ENCODE results near the gene GTPBP3. TPM values are rescaled to one million over a fixed set of nuclear protein-coding genes. Genes with fewer than 3 reads are reported as not detected.

Gene GTPBP3
- total and polyA plus RNA-seq, 8 donors = 11.2 to 93.9 (median 20.3) TPM

GRCh38 chr19:17326595-17326966, 10.8 kb upstream of the GTPBP3 start:
- TF ChIP-seq EP300 (IDR thresholded peaks at IDR 0.05) (no peak), CTCF (IDR thresholded peaks at IDR 0.05) (no peak)
- no peaks in the 10 kb centered on the region for H3K9me3 ChIP-seq
- H3K4me1 ChIP-seq = peaks cover 15 to 37% (median 33%) of the 10 kb centered on the region in 4 donors
- H3K27ac ChIP-seq = no peak overlapping the region
- H3K4me3 ChIP-seq = no peak overlapping the region
- H3K27me3 ChIP-seq = peaks cover 0 to 35% (median 11%) of the 10 kb centered on the region in 3 donors
- DNase-seq = no peak
- 71 to 85% (median 83%) methylated on average over 11 of the region's 11 CpGs for WGBS, 5 donors
- H3K36me3 ChIP-seq = peaks cover 9 to 33% (median 29%) of the 10 kb centered on the region in 4 donors
- intact Hi-C loops (cut with DNase I; ENCODE audit: low total_unique reads) = no loop called here

GRCh38 chr19:17327068-17327653, 10.2 kb upstream of the GTPBP3 start:
- Histone ChIP-seq H3K4me1 (peaks cover 15 to 37% (median 33%) of the 10 kb centered on the region in 4 donors), H3K9me3 (no peaks in the 10 kb centered on the region), H3K27me3 (peaks cover 0 to 36% (median 11%) of the 10 kb centered on the region in 3 donors), H3K27ac (no peak overlapping the region), H3K4me3 (no peak overlapping the region), H3K36me3 (peaks cover 3 to 28% (median 23%) of the 10 kb centered on the region in 4 donors)
- no peak for TF ChIP-seq POLR2A (IDR thresholded peaks at IDR 0.05)
- TF ChIP-seq POLR2AphosphoS5 (IDR thresholded peaks at IDR 0.05) = no peak
- no peak for TF ChIP-seq EP300 (IDR thresholded peaks at IDR 0.05)
- no peak for TF ChIP-seq CTCF (IDR thresholded peaks at IDR 0.05)
- WGBS, 5 donors = 86 to 95% (median 92%) methylated on average over 17 to 27 of the region's 27 CpGs
- intact Hi-C loops (cut with DNase I; ENCODE audit: low total_unique reads) = no loop called here
- no peak for DNase-seq

- peak; percentile 65 to 87 for DNase-seq
- Histone ChIP-seq H3K4me3 (peak overlapping the region; percentile 43 to 50 (median 49)), H3K27ac (peak overlapping the region; percentile 20 to 62 (median 36)), H3K27me3 (peaks cover 0 to 36% (median 11%) of the 10 kb centered on the region in 3 donors), H3K36me3 (peaks cover 0 to 21% (median 18%) of the 10 kb centered on the region in 4 donors), H3K4me1 (peaks cover 15 to 40% (median 31%) of the 10 kb centered on the region in 4 donors), H3K9me3 (no peaks in the 10 kb centered on the region)
- WGBS, 5 donors = 17 to 49% (median 32%) methylated on average over 37 to 64 of the region's 64 CpGs
- intact Hi-C loops (cut with DNase I; ENCODE audit: low total_unique reads) = no loop called here
- peak in 2 of 7 experiments; percentile 23 to 32 for TF ChIP-seq CTCF (IDR thresholded peaks at IDR 0.05)
- TF ChIP-seq POLR2A (IDR thresholded peaks at IDR 0.05) = no peak
- no peak for TF ChIP-seq EP300 (IDR thresholded peaks at IDR 0.05)
These were observed 9.5 kb upstream of the GTPBP3 start for GRCh38 chr19:17327654-17328516.

- H3K9me3 ChIP-seq = no peaks in the 10 kb centered on the region
- peaks cover 18 to 48% (median 33%) of the 10 kb centered on the region in 4 donors for H3K4me1 ChIP-seq
- peak overlapping the region; percentile 43 to 50 (median 49) for H3K4me3 ChIP-seq
- TF ChIP-seq EP300 (IDR thresholded peaks at IDR 0.05) (no peak), POLR2A (IDR thresholded peaks at IDR 0.05) (no peak), POLR2AphosphoS5 (IDR thresholded peaks at IDR 0.05) (no peak), CTCF (IDR thresholded peaks at IDR 0.05) (no peak)
- intact Hi-C loops (cut with DNase I; ENCODE audit: low total_unique reads) = no loop called here
- peaks cover 0 to 22% (median 18%) of the 10 kb centered on the region in 4 donors for H3K36me3 ChIP-seq
- H3K27me3 ChIP-seq = peaks cover 0 to 36% (median 11%) of the 10 kb centered on the region in 3 donors
- WGBS, 5 donors = 9 to 20% (median 14%) methylated on average over 25 to 90 of the region's 94 CpGs
- peak overlapping the region; percentile 20 to 62 (median 36) for H3K27ac ChIP-seq
- DNase-seq = no peak
These were observed 8.6 kb upstream of the GTPBP3 start for GRCh38 chr19:17328517-17329365.
